Loucy (cell line): ENCODE results near the gene DLGAP5.

Source experiments
- H2AFZ ChIP-seq: fragments of 200-600 bp; sonication (generic); 2 replicates; pipeline ENCODE4 v1.6.0; 2016; ENCODE audit warnings: antibody characterized with exemption, mild to moderate bottlenecking, low read length, moderate library complexity
- H3F3A ChIP-seq: fragments of 200-600 bp; 2 replicates; pipeline ENCODE4 v1.6.0; 2016; ENCODE audit warnings: antibody characterized with exemption, low read depth, mild to moderate bottlenecking
- H3K27me3 ChIP-seq: fragments of 200-600 bp; sonication (generic); 2 replicates; pipeline ENCODE4 v1.6.1; 2014; ENCODE audit warnings: low read length, mild to moderate bottlenecking; ENCODE audit not compliant: insufficient read depth, poor library complexity, severe bottlenecking
- H3K36me3 ChIP-seq: fragments of 200-600 bp; sonication (generic); 2 replicates; pipeline ENCODE4 v1.6.1; 2016; ENCODE audit warnings: low read length; ENCODE audit not compliant: insufficient read depth
- H3K4me1 ChIP-seq: fragments of 200-600 bp; sonication (generic); 2 replicates; pipeline ENCODE4 v1.5.1; 2014; ENCODE audit warnings: low read length, mild to moderate bottlenecking; ENCODE audit not compliant: insufficient read depth, poor library complexity, severe bottlenecking
- H3K4me2 ChIP-seq: fragments of 200-600 bp; sonication (generic); 2 replicates; pipeline ENCODE4 v1.6.0; 2014; ENCODE audit warnings: antibody characterized with exemption, low read length, low read depth, mild to moderate bottlenecking; ENCODE audit not compliant: poor library complexity, severe bottlenecking
- H3K4me3 ChIP-seq: fragments of 200-600 bp; sonication (generic); 2 replicates; pipeline ENCODE4 v1.5.1; 2014; ENCODE audit warnings: low read length, mild to moderate bottlenecking, mixed read lengths; ENCODE audit not compliant: poor library complexity, severe bottlenecking
- H3K79me2 ChIP-seq: fragments of 200-600 bp; sonication (generic); 2 replicates; pipeline ENCODE4 v1.6.1; 2014; ENCODE audit warnings: low read length; ENCODE audit not compliant: insufficient read depth
- H3K9ac ChIP-seq: fragments of 200-600 bp; sonication (generic); 2 replicates; pipeline ENCODE4 v1.6.0; 2014; ENCODE audit warnings: mild to moderate bottlenecking, low read depth, low read length, moderate library complexity; ENCODE audit not compliant: poor library complexity, severe bottlenecking
- H3K9me2 ChIP-seq: fragments of 200-600 bp; sonication (generic); replicated peaks from 2 replicates; pipeline ENCODE4 v1.6.1; 2016; ENCODE audit warnings: low read depth, low read length, mixed read lengths
- H3K9me3 ChIP-seq: fragments of 200-600 bp; sonication (generic); 2 replicates; pipeline ENCODE4 v1.6.1; 2014; ENCODE audit warnings: mild to moderate bottlenecking, antibody characterized with exemption, low read length, low read depth; ENCODE audit not compliant: insufficient read depth
- H4K20me1 ChIP-seq: fragments of 200-600 bp; sonication (generic); 2 replicates; pipeline ENCODE4 v1.6.0; 2014; ENCODE audit warnings: antibody characterized with exemption, low read length, mild to moderate bottlenecking; ENCODE audit not compliant: insufficient read depth, poor library complexity, severe bottlenecking
- CTCF ChIP-seq: fragments of 200-600 bp; sonication (generic); conservative IDR thresholded peaks from 2 replicates; pipeline ENCODE4 v1.5.1; 2014; ENCODE audit warnings: mild to moderate bottlenecking, antibody characterized with exemption, low read length
- EZH2phosphoT487 ChIP-seq: fragments of 200-600 bp; IDR thresholded peaks from 2 replicates; pipeline ENCODE4 v1.6.1; 2018; ENCODE audit warnings: antibody characterized with exemption, mild to moderate bottlenecking, moderate library complexity, borderline replicate concordance

Gene DLGAP5

GRCh38 chr14:55146425-55146824 is 45.0 kb downstream of the DLGAP5 start:
- H3K9ac ChIP-seq, result no peak overlapping the region
- no peaks in the 10 kb centered on the region for H3K27me3 ChIP-seq
- no peak overlapping the region for H2AFZ ChIP-seq
- no peaks in the 10 kb centered on the region for H3K4me1 ChIP-seq
- no peaks in the 10 kb centered on the region for H3K9me2 ChIP-seq
- no peak overlapping the region for H3K4me2 ChIP-seq
- no peaks in the 10 kb centered on the region for H3K79me2 ChIP-seq
- no peaks in the 10 kb centered on the region for H3F3A ChIP-seq
- H3K4me3 ChIP-seq, result no peak overlapping the region
- H4K20me1 ChIP-seq, result no peaks in the 10 kb centered on the region
- peaks cover 84% of the 10 kb centered on the region for H3K36me3 ChIP-seq
- no peaks in the 10 kb centered on the region for H3K9me3 ChIP-seq
- TF ChIP-seq EZH2phosphoT487, result no peak
- no peak for TF ChIP-seq CTCF

DNA sequence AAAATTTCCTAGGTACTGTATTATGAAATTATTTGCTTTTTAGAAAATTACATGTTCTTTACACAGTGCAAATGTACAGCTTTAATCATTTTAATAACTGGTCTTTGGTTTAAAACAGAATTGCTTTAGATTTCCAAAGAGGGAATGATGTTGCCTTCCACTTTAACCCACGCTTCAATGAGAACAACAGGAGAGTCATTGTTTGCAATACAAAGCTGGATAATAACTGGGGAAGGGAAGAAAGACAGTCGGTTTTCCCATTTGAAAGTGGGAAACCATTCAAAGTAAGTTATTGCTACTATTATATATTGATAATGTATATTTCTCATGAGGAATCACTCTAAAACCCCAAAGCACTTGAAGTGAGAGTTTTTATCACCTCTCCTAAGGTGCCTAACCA is 48.9 kb downstream of the DLGAP5 start:
- Histone ChIP-seq H3K9me3 (no peaks in the 10 kb centered on the region), H3K4me2 (no peak overlapping the region), H4K20me1 (no peaks in the 10 kb centered on the region), H3K27me3 (no peaks in the 10 kb centered on the region), H3K79me2 (no peaks in the 10 kb centered on the region), H2AFZ (no peak overlapping the region), H3K36me3 (peaks cover 63% of the 10 kb centered on the region; the same call in 1 of the 2 replicates), H3K4me3 (no peak overlapping the region), H3K9me2 (no peaks in the 10 kb centered on the region), H3K4me1 (no peaks in the 10 kb centered on the region), H3F3A (no peaks in the 10 kb centered on the region), H3K9ac (no peak overlapping the region)
- TF ChIP-seq EZH2phosphoT487 (no peak), CTCF (no peak)

DNA sequence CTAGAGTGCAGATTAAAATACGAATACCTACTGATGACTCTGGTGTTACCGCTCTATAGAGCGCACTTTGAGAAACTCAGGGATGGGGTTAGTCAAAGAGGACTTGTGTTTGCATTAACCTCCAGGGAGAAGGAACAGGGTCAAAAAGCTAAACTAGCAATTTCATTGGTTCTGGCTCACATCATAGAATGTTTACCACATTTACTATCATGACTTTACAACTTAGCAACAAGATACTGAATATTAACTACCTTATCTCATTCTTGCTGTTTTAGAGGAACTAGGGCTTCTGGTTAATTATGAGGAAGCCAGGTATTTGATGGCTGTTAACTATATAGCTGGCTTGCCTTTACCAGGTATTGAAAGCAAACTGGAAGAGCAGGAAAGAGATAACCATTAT is 49.6 kb downstream of the DLGAP5 start:
- H3K9me3 ChIP-seq, result no peaks in the 10 kb centered on the region
- H2AFZ ChIP-seq, result no peak overlapping the region
- no peaks in the 10 kb centered on the region for H4K20me1 ChIP-seq
- H3K27me3 ChIP-seq, result no peaks in the 10 kb centered on the region
- no peaks in the 10 kb centered on the region for H3K79me2 ChIP-seq
- no peaks in the 10 kb centered on the region for H3K4me1 ChIP-seq
- H3K36me3 ChIP-seq, result peaks cover 57% of the 10 kb centered on the region; the same call in 1 of the 2 replicates
- H3F3A ChIP-seq, result no peaks in the 10 kb centered on the region
- H3K4me2 ChIP-seq, result no peak overlapping the region
- TF ChIP-seq CTCF (no peak), EZH2phosphoT487 (no peak)
- no peak overlapping the region for H3K9ac ChIP-seq
- H3K4me3 ChIP-seq, result no peak overlapping the region
- no peaks in the 10 kb centered on the region for H3K9me2 ChIP-seq
